ENCODE results near the gene WDR27.
"Not testable (repeated sequence)": the region's sequence is repeated elsewhere in the genome, so short reads cannot be mapped to it uniquely, and the experiment has no call there.

The WDR27 gene

GRCh38 chr6:169618526-169619490 lies 83.0 kb downstream of the WDR27 start:
- FAIRE-seq (no peak), DNase-seq (ENCODE audit: low spot score) (peak; percentile 40)

DNA sequence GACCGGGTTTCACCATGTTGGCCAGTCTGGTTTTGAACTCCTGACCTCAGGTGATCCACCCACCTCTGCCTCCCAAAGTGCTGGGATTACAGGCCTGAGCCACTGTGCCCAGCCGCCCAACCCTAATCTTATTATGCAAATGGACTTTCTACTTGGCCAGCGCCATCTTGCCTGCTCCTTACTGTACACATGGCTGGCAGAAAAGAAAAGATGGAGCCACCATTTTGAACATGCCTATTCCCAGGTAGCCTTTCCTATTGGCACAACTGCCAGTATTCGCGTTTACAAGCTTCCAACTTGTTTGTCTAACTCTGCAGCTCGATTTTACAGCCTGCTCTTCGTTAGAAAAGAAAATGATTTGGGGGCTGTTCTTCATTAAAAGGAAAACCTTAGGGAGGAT lies 84.3 kb downstream of the WDR27 start:
- DNase-seq (ENCODE audit: low spot score), result no peak
- no peak for FAIRE-seq

DNA sequence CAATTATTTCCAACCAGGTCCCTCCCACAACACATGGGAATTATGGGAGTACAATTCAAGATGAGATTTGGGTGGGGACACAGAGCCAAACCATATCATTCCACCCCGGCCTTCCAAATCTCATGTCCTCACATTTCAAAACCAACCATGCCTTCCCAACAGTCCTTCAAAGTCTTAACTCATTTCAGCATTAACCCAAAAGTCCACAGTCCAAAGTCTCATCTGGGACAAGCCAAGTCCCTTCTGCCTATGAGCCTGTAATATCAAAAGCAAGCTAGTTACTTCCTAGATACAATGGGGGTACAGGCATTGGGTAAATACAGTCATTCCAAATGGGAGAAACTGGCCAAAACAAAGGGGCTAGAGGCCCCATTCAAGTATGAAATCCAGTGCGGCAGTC lies 93.2 kb downstream of the WDR27 start:
- FAIRE-seq; DNase-seq (ENCODE audit: low spot score): not testable (repeated sequence)

GRCh38 chr6:169604076-169604475 lies 97.8 kb downstream of the WDR27 start:
- FAIRE-seq (no peak), DNase-seq (ENCODE audit: low spot score) (no peak)

DNA sequence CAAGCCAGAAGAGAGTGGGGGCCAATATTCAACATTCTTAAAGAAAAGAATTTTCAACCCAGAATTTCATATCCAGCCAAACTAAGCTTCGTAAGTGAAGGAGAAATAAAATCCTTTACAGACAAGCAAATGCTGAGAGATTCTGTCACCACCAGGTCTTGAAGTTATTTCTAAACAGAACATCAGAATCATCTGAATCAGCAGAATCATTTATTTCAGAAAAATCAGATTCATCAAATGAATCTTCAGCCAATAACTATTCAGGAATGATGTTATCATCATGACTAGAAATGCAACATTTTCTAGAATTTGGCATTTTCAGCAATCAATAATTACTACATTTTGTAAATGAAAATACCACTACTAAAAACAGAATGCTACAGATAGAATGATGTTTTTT lies 100.7 kb downstream of the WDR27 start:
- not testable (repeated sequence) for DNase-seq (ENCODE audit: low spot score); FAIRE-seq

DNA sequence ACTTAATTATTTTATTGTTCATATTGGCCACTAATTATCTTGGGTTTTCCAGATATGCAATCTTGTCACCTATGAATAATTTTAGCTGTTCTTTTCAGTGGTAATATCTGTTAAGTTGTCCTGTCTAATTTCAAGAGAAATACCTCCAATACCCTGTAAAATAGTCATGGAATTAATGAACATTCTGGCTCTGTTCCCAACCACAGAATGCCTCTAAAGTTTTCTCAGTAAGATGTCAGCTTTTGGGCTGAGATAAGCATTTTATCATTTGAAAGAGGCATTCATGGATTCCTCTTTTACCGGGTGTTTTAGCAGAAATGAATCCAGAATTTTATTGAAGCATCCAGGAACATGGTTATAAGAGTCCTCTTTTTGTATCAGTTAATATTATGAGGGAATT lies 109.3 kb downstream of the WDR27 start:
- FAIRE-seq (no peak), DNase-seq (ENCODE audit: low spot score) (peak; percentile 32)

DNA sequence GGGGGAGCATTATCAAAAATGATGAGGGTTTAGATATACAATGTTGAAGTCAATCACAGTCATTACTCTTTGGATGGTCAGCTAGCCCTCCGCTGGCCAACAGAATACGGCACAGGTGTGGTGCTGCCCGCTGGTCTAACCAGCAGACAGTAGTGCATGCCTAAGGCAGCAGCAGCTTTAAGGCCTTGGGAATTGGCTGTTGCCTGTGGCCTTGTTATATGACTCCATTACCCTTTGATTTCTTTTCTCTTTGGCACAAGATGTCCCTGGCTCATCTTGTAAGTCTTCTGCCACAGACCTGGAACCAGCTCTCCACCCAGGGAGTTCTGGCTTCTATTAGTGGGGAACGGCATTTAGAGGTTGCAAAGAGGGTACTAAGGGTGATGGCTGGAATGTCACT lies 110.2 kb downstream of the WDR27 start:
- no peak for FAIRE-seq

DNA sequence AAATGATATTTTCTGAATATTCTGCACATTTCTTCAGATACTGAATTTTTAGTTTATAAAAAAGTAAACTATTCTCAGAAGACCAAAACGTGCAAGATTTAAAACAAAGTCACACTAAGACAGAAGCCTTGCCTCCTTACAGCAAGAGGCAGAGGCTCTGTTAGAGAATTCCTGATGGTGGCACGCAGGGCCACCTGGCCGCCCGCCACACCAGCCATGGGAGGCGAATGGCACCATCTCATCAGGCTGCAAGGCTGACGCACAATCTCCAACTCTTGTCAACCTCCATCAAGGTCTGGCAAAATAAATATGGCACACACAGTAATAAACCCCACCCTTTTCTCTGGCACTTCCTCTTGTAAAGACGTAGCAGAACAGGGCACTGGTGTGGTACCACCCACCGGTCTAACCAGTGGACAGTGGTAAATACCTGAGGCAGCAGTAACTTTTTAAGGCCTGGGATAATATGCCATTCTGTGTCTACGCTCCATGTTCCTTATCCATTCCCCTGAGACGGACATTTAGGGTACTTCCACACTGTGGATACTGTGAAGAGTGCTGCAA lies 111.4 kb downstream of the WDR27 start:
- FAIRE-seq (no peak), DNase-seq (ENCODE audit: low spot score) (no peak)

More for the DNA sequence above, 110.2 kb downstream of the WDR27 start:
- no peak for DNase-seq (ENCODE audit: low spot score)

DNA sequence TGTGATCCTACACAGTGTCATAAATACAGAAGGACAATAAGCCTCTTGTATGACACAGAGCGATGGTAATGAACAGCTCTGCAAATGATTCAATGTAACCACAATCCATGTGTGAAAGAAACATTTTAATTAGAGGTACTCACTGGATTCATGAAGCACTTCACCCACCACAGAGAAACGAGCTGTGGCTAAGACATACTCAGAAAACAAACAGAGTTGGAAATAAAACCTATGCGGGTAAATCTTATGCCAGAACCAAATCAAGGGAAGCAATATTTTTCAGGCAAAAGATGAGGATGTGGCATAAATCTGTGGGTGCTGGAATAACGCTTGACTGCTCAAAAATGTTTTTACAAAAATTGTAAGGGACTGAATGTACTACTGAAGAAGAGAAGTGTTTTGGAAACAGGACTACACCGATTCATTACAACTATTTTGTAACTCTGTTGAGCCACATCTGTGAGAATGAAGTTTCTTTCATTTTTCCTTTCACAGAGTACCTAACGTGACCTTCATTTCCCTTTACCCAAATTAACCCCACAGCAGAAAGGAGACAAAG lies 112.1 kb downstream of the WDR27 start:
- no peak for DNase-seq (ENCODE audit: low spot score)
- FAIRE-seq, result no peak

GRCh38 chr6:169589293-169589692 lies 112.5 kb downstream of the WDR27 start:
- peak; percentile 39 for DNase-seq (ENCODE audit: low spot score)
- FAIRE-seq, result no peak

- FAIRE-seq, result no peak
- DNase-seq (ENCODE audit: low spot score), result no peak
Observed at GRCh38 chr6:169587975-169588374, 113.9 kb downstream of the WDR27 start.

- no peak for DNase-seq (ENCODE audit: low spot score)
- no peak for FAIRE-seq
Observed at GRCh38 chr6:169583886-169584541, 117.8 kb downstream of the WDR27 start.

GRCh38 chr6:169579407-169580111 lies 122.3 kb downstream of the WDR27 start:
- FAIRE-seq (no peak), DNase-seq (ENCODE audit: low spot score) (no peak)

DNA sequence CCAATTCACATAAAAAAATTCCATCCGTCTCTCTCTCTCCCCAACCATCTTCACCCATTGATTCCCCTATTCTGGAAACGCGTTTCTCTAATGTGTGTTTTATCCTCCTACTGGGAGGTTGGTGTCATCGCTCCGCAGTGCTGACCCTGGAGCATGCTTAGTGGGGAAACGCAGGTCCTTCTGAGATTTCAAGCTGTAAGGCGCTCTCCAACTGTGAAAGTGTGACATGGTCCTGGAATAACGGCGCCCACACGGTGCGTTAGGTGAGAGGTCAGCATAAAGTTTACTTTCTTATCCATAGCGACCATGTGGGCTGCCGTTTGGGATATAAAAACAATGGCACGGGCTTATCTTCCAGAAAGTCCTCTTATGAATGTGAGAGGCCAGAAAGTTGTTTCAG lies 123.9 kb downstream of the WDR27 start:
- FAIRE-seq, result no peak
- no peak for DNase-seq (ENCODE audit: low spot score)

GRCh38 chr6:169577236-169577635 lies 124.6 kb downstream of the WDR27 start:
- FAIRE-seq (no peak), DNase-seq (ENCODE audit: low spot score) (no peak)

DNA sequence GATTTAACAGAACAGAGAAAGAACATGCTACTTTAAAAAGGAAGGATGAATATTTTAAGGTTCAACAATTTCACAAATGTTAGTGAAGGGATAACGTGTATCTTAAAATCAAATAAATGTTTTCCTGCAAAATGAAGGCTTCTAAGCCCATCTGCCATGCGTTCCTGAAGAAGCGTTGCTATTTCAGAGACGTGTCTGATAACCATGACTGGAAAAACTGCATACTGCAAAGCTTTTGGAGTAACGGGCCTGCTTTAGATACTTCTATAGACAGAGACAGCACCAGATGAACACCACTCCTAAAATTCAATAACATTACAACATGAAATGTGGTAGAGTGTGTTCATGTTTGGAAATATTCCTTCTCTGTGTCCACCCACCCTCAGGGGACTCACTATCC lies 126.0 kb downstream of the WDR27 start:
- no peak for FAIRE-seq

GRCh38 chr6:169575365-169575764 lies 126.5 kb downstream of the WDR27 start:
- no peak for FAIRE-seq
- no peak for DNase-seq (ENCODE audit: low spot score)

More for the DNA sequence above, 126.0 kb downstream of the WDR27 start:
- no peak for DNase-seq (ENCODE audit: low spot score)

DNA sequence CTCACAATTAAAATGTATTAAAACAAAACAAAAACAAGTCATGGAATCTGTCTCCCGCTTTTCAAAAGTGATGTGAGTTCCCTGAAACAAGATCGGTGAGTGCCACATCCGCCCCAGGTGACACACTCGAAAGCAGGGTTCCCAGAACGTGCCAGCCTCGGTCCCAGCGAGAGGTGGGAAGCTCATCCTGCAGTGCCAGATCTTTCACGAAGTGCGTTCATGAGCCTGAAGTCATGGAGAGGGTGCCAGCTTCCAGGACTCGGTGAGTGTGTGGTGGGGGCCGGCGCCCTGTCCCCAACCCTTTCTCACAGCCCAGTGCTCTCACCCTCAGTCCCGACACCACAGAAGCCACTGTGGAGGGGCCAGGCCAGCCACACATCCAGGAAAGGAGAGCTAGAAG lies 127.4 kb downstream of the WDR27 start:
- DNase-seq (ENCODE audit: low spot score) (no peak), FAIRE-seq (no peak)

- FAIRE-seq (no peak), DNase-seq (ENCODE audit: low spot score) (no peak)
Observed at GRCh38 chr6:169573883-169574282, 127.9 kb downstream of the WDR27 start.

DNA sequence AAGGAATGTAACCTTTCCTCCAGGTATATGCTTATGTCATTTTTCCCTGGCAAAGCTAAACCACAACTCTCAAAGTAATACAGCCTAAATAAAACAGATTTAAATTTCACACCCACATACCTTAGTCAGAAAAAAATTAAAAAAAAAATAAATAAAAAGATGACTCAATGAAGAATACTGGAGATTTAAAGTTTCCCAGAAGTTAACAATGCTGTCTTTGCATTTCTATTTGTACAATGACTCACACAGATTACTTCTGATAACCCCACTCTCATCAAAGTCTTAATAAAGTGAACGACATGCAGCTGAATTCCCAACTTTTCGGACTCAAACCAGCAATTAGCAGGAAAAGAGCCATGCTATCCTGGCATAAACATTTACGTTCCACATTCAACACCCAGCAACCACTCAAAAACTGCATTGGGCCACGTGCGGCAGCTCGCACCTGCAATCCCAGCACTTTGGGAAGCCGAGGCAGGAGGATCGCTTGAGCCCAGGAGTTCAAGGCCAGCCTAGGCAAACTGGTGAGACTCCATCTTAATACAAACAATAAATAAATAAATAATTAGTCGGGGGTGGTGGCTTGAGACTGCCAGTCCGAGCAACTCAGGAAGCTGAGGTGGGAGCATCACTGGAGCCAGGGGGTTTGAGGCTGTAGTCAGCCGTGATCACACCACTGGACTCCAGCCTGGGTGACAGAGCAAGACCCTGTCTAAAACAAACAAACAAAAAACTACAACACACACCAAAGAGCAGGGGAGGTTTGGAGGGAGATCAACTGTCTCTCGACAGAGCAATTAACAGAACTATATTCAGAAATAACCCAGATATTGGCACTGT lies 130.5 kb downstream of the WDR27 start:
- DNase-seq (ENCODE audit: low spot score) (peak; percentile 58), FAIRE-seq (no peak)
